GM18519 (cell line): ENCODE data around the gene POLR1G.
"Not testable (repeated sequence)": the region's sequence is repeated elsewhere in the genome, so short reads cannot be mapped to it uniquely, and the experiment has no call there.

ENCODE experiments used
- ATAC-seq: cut with Tn5 transposase; IDR thresholded peaks from one replicate; pipeline ENCODE4 v1.9.1; 2021; ENCODE audit warnings: mild to moderate bottlenecking, moderate library complexity; ENCODE audit not compliant: unreplicated experiment, low FRiP score

POLR1G gene

DNA sequence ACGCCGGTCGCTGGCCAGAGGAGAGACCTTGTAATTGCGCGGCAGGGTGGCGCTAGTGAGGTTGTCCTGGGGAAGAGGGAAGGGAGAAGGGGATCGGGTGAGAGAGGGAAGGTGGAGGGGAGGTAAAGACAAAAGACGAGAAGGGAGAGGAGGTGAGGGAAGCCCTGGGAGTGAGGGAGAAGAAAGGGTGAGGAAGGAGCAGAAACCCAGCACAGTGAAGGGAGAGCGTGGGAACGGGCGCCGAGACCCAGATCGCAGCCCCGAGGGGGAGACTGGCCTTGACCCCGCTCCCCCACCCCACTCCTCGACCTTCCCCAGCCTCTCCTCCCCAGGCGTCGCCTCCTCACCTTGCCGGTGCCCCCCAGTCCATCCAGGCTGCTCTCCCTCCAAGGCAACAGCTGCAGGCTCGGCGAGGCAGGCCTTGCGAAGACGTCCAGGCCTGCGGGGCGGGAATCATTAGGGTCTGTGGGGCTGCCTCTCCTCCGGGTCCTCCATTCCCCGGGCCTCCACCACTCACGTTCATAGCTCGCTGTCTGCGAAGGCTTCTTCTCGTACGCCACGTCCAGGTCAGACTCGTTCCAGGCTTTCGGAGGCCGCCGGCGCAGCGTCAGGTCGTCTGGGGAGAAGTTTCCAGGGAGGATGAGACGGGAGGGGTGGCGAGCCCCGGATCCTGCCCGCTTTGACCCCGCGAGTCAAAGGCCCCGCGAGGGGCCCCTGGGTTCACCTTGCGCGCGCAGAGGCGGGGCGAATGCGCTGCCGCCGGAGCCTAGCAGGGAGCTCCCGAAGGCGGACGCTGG, 10.4 kb upstream of the POLR1G start:
- no peak for ATAC-seq

DNA sequence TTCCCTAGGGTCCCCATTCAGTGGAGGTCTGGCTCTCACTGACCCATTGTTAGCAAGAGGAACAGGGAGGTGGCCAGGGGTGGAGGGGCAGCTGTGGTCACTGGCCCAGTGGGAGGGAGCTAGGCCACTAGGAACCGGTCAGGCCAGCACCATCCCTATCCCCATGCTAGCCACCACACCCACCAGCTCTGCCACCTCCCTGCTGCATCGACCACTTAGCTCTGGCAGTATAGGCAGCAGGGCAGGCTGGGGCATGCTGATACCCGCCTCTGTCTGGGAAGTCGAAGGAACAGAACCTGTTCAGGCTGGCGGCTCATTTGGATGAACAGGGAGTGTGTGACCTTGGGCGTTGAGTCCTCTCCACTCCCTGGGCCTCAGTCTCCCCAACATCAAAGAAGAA, 6.3 kb upstream of the POLR1G start:
- no peak for ATAC-seq

GRCh38 chr19:45401815-45402214, 4.6 kb upstream of the POLR1G start:
- no peak for ATAC-seq

- no peak for ATAC-seq
Measured at GRCh38 chr19:45402298-45403061, 4.0 kb upstream of the POLR1G start.

DNA sequence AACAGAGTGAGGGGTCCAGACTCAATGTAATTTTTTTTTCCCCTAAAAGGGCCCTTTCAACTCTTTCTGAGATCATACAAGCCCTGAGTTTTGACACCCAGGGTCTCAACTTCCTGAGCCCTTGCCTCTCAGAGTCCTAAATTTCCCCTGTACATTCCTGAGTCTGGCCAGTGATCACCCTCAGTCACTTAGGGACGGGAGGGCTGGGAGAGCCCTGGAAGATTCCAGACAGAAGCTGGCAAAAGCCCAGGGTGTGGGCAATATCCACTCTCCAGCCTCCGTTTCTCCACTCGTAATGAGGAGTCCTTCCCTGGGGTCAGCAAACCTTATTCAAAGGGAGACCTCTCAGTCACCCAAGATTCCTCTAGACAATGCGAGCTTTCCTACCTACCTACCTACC, 3.2 kb upstream of the POLR1G start:
- no peak for ATAC-seq

DNA sequence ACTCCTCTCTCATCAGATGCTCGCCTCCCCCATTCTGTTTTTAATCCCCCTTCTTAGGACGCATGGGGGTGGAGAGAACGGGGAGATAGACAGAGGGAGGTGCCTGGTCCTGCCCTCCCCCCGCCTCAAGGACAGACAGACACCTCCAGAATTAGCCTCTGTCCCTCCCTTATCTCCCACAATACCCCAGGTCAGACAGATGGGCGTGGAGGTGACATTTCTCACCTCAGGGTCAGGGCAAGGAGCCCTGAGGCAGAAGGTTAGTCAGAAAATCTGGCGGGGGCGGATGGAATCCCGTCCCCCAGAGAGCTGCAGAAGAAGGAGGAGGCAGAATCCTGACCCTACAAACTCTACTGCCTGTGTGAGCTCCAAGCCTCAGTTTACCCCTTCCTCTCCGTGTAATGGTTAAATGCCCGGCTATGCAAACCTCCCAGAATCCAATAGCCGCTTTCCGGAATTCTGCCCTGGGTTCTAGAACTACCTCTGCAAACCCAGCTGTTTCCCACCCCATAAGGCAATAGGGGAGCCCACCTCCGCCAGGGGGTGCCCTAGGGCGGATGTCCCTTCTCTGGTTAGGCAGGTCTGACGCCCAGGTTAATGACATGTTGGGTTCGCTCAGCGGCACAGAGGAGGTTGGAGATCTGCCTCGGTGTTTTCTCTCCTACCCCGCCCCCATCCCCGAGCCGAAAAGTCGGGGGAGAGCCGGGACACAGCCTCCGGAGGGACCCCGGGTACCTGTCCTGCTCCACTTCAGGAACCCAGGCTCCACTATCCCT, 2.5 kb upstream of the POLR1G start:
- no peak for ATAC-seq

DNA sequence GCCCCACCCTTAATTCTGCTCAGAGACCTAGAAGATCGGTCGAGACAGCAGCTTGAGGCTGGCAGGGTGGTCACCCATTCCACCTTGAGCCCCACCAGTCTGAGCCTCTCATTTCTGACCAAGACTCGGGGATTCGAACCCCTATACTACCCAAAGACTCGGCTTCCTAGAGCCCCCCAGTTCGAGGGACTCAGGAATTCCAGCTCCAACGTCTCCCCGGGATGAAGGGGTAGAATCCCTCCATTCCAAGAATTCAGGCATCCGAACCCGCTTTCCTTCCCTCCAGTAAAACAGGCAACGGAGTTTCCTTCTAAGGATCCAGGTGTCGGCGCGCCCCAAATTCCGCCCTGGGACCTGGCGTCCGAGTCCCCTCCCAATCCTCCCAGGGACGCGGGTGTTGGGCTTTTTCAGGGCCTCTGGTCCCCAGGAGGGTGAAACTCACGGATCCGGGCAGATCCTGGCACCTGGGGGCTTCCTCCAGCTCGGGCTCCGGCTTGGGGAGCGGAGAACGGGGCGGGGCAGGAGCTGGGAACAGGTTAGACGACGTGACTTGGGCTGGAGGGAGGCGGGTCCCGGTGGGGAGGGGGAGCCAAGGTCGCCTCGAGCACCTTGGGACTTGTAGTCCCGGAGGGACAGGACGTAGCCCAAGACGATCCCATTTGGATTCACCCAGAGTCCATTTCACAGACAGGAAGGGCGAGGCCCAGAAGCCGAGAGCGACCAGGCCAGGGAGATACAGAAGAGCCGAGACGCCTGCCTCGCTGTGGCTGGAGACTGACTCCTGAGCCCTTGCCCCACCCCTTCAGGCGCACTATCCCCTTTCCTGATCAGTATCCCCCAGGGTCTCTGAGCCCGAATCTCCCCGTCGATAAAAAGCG, 1.6 kb upstream of the POLR1G start, which contains the start of gene PPP1R13L:
TSS of gene PPP1R13L (minus strand) at position 513 of the 878 bp plus-strand sequence. CDS start 6,751 bp downstream, outside the sequence.
- ATAC-seq, result no peak

- peak; percentile 27 for ATAC-seq
Measured at GRCh38 chr19:45405435-45406225, 814 bp upstream of the POLR1G start.

DNA sequence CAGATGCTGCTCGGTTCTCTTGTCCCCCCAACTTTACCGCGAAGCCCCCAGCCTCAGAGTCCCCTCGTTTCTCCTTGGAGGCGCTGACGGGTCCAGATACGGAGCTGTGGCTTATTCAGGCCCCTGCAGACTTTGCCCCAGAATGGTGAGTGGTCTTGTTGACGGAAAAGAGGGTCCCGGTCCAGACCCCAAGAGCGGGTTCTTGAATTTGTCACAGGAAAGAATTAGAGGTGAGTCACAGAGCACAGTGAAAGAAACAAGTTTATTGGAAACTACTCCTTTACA, 589 bp downstream of the POLR1G start:
- ATAC-seq, result no peak

DNA sequence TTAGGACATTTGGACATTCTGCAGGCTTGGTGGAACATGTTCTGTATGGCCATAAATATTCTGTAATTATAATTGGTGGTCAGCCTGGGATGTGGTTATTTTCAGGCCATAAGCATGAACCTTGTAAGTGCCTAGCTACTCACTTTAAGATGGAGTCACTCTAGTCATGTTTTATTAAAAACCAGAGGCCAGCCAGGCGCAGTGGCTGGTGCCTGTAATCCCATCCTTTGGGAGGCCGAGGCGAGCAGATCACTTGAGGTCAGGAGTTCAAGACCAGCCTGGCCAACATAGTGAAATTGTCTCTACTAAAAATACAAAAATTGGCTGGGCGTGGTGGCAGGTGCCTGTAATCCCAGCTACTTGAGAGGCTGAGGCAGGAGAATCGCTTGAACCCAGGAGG, 1.1 kb downstream of the POLR1G start:
- not testable (repeated sequence) for ATAC-seq

GRCh38 chr19:45408121-45408520, 1.7 kb downstream of the POLR1G start:
- ATAC-seq, result no peak

GRCh38 chr19:45408830-45409556, 2.5 kb downstream of the POLR1G start:
- no peak for ATAC-seq

DNA sequence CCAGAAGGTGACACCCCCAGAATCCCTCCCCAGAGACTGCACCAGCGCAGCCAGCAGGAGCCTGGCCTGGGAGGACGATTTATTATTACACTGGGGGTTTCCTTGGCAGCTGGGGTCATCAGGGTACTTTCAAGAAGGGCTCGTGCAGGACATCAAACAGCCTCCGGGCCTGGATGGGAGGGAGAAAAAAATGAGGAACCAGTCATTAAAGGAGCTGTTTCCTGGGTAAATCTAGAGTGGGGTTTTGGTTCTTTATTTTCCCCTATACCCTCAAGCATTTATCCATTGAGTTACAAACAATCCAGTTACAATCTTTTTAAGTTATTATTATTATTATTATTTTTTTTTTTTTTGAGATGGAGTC, 3.1 kb downstream of the POLR1G start:
- ATAC-seq, result no peak

DNA sequence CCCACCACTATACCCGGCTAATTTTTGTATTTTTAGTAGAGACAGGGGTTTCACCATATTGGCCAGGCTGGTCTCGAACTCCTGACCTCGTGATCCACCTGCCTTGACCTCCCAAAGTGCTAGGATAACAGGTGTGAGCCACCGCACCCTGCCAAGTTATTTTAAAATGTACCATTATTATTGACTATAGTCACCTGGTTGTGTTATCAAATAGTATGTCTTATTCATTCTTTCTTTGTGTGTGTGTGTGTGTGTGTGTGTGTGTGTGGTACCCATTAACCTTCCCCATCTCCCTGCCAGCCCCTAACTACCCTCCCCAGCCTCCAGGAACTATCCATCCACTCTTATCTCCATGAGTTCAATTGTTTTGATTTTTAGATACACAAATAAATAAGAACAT, 3.9 kb downstream of the POLR1G start:
- not testable (repeated sequence) for ATAC-seq

GRCh38 chr19:45413497-45413896, 7.1 kb downstream of the POLR1G start:
- no peak for ATAC-seq

DNA sequence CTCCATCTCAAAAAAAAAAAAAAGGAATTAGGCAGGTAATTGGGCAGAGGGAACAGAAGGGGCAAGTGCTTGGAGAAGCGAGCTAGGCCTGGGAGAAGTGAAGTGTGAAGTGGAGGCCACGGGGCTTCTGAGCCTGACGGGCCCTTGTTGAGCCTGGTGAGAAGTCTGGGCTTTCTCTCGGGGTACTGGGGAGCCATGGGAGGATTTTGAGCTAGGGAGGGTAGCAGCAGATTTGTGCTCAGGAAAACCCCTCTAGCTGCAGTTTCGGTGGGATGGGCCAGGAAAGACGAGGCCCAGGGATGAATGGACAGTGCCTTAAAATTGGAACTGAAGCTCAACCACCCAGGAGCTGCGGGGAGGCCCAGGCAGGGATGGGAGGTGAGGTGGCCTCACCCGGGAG, 8.0 kb downstream of the POLR1G start:
- ATAC-seq, result no peak

DNA sequence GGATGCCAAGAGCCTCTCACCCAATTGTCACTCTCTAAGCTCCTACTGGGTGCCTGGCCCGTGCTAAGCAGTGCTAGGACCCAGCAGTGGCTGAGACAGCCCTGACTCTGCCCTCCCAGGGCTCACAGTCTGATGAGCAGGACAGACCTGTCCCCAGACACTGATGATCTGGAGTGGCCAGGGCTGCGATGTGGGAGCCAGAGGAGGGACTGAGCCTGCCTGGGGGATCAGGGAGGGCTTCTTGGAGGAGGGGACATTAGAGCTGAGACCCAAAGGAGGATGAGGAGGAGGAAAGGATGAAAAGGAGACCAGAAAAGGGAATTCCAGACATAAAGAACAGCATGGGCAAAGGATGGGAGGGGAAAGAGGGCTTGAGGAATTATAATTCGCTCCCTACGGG, 10.7 kb downstream of the POLR1G start:
- ATAC-seq, result no peak

DNA sequence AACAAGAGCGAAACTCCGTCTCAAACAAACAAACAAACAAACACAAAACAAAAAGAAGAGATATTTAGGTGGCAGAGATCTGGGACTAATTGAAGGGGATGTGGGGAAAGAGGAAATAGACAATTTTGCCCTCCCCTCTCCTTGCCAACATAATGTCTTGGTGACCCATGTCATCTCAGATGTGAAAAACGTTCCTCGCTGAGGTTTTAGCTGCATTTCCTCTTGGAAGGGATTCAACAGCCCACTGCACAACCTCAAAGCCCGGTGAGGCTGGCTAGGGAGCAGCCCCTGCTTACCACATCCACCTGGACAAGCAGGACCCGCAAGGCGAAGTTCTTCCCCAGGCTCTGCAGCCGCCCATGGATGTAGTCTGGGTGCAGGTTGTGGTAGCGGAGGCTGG, 12.4 kb downstream of the POLR1G start:
- no peak for ATAC-seq

DNA sequence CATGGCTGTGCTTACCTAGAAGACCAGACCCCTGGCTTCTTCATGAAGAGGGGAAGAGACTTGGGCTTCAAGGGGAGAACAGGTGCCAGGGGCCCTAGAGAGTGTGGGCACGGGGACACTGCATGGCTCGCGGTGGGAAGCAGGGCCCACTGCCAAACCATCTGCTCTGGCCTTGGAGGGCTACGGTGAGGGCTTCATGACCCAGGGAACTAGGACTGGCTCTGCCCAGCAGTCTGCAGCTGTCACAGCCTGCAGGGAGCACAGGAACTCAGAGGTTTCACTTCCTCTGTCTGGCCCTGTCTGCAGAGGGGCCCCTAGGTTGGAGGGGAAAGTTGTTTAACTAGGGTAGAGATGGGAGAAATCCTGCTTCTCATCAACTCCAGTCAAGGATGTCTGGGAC, 13.0 kb downstream of the POLR1G start:
- ATAC-seq, result no peak
